B cell (primary cell): ENCODE data around the gene IFNLR1.

Experiments
- CTCF ChIP-seq: fragments of 200-600 bp; IDR thresholded peaks from one replicate; pipeline ENCODE4 v1.8.0; 2022; ENCODE audit warnings: antibody characterized with exemption, mild to moderate bottlenecking
- EZH2 ChIP-seq: IDR thresholded peaks from 2 replicates; pipeline ENCODE4 v1.6.1; 2012; ENCODE audit warnings: borderline replicate concordance, low read depth, mild to moderate bottlenecking, moderate library complexity, low read length; ENCODE audit not compliant: insufficient read depth, poor library complexity, severe bottlenecking

DNA sequence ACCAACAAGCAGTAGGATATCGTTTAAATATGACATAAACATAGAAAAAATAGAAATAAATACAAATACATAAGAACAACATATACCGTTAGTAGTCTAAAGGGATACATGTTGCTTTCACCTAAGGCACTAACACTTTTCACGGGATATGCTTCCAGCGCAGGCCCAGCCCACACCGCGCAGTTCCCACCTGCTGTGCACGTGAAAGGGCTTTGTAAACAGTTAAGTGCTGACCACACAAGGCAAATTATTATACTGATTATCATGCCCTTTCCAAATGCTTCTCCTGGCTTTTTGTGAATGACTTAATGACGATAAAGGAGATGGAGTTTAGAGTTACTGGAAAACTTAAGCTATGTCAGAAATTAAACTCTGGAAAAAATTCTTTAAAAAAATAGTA is 32.9 kb downstream of the IFNLR1 start:
- no peak for TF ChIP-seq CTCF
- no peak for TF ChIP-seq EZH2
